PFSK-1 (cell line): ENCODE data around the gene RFX4.

Source experiments
- FOXP2 ChIP-seq: optimal IDR thresholded peaks from 2 replicates; pipeline ENCODE3; 2011; ENCODE audit warnings: borderline replicate concordance, control low read depth, inconsistent platforms; ENCODE audit not compliant: insufficient read depth; ENCODE audit errors: extremely low read length, extremely low read depth
- POLR2AphosphoS5 ChIP-seq: IDR thresholded peaks from 2 replicates; pipeline ENCODE4 v1.6.1; 2012; ENCODE audit warnings: low read depth, mild to moderate bottlenecking, control low read depth, low read length, moderate library complexity
- REST ChIP-seq, 2 experiments: IDR thresholded peaks; 2 replicates each; pipeline versions ENCODE4 v1.6.1 to v1.8.0; 2011 to 2012; ENCODE audit warnings: low read depth in 2 of 2, low read length in 2 of 2, control low read depth in 1 of 2, inconsistent platforms in 1 of 2, mild to moderate bottlenecking in 1 of 2, moderate library complexity in 1 of 2; ENCODE audit not compliant: insufficient read depth in 1 of 2
- SIN3A ChIP-seq: IDR thresholded peaks from 2 replicates; pipeline ENCODE4 v1.6.1; 2012; ENCODE audit warnings: mild to moderate bottlenecking, low read length, moderate library complexity, borderline replicate concordance; ENCODE audit not compliant: insufficient read depth
- TAF1 ChIP-seq: IDR thresholded peaks from 2 replicates; pipeline ENCODE4 v1.6.1; 2012; ENCODE audit warnings: low read length, control low read depth, borderline replicate concordance; ENCODE audit not compliant: insufficient read depth

Gene RFX4

GRCh38 chr12:106736051-106736957, 153.5 kb downstream of the RFX4 start:
- no peak for TF ChIP-seq REST (IDR thresholded peaks at IDR 0.05; ENCODE audit: insufficient read depth in 1 of 2, low read depth in 2 of 2, low read length in 2 of 2)
- TF ChIP-seq TAF1: no peak
- TF ChIP-seq SIN3A: no peak
- TF ChIP-seq FOXP2: no peak
- TF ChIP-seq POLR2AphosphoS5: no peak

GRCh38 chr12:106739318-106739717, 156.5 kb downstream of the RFX4 start:
- TF ChIP-seq TAF1: no peak
- no peak for TF ChIP-seq SIN3A
- no peak for TF ChIP-seq FOXP2
- TF ChIP-seq POLR2AphosphoS5: no peak
- TF ChIP-seq REST (IDR thresholded peaks at IDR 0.05; ENCODE audit: insufficient read depth in 1 of 2, low read depth in 2 of 2, low read length in 2 of 2): no peak

GRCh38 chr12:106739815-106740530, 157.2 kb downstream of the RFX4 start:
- TF ChIP-seq POLR2AphosphoS5 (no peak), SIN3A (no peak), FOXP2 (no peak), REST (IDR thresholded peaks at IDR 0.05; ENCODE audit: insufficient read depth in 1 of 2, low read depth in 2 of 2, low read length in 2 of 2) (no peak), TAF1 (no peak)

DNA sequence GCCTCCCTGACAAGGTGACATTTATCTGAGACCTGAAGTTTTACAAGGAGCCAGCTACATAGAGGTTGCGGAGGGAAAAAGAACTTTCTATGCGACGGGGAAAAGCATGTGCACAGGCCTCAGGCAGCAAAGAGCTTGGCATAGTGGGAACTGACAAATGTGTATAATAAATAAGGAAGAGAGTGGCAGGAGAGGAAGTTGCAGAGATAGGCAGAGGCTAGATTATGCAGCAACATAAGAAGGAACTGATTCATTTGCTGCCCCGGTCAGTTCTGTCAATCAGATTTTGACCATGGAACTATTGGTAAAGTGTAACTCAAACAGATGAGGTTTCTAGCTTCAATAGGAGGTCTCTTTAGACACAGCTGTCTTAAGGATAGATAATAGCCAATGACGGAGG, 158.0 kb downstream of the RFX4 start:
- TF ChIP-seq FOXP2 (no peak), REST (IDR thresholded peaks at IDR 0.05; ENCODE audit: insufficient read depth in 1 of 2, low read depth in 2 of 2, low read length in 2 of 2) (no peak), TAF1 (no peak), POLR2AphosphoS5 (no peak), SIN3A (no peak)
